AG04449 (cell line): ENCODE results near the gene RICTOR.

Experiments
- CTCF ChIA-PET: fragments of 350-600 bp; formaldehyde crosslinking; extraction: SDS; loops from one replicate; lab custom pipeline; 2021; ENCODE audit warnings: antibody characterized with exemption; lab: Yijun Ruan, JAX
- POLR2A ChIA-PET: fragments of 400-600, 350-600 bp; formaldehyde crosslinking; extraction: SDS; loops from one replicate; lab custom pipeline; 2020; ENCODE audit warnings: antibody characterized with exemption, inconsistent platforms; lab: Yijun Ruan, JAX
- DNase-seq: peaks from one replicate; pipeline ENCODE4 v3.0.0-alpha.2; 2010; ENCODE audit warnings: low read depth, low spot score
- H3K4me3 ChIP-seq: 2 replicates; pipeline ENCODE4 v1.5.1; 2011; ENCODE audit warnings: low read depth, mild to moderate bottlenecking, control low read depth, low read length
- CTCF ChIP-seq: IDR thresholded peaks from one replicate; pipeline ENCODE4 v1.5.1; 2011; ENCODE audit warnings: mild to moderate bottlenecking, moderate library complexity, low read length, control low read depth, inconsistent platforms; ENCODE audit not compliant: insufficient read depth; ENCODE audit errors: missing control alignments

Gene RICTOR

GRCh38 chr5:39113354-39113953 is 39.3 kb upstream of the RICTOR start:
- ChIA-PET CTCF (no interaction called here), POLR2A (no interaction called here)
- H3K4me3 ChIP-seq, result no peak overlapping the region
- no peak for DNase-seq
- TF ChIP-seq CTCF, result no peak

GRCh38 chr5:39109606-39110005 is 35.4 kb upstream of the RICTOR start:
- ChIA-PET CTCF (interaction anchor here (2.0 kb wide), 1 partner anchor 29 kb away, joined by 4 read pairs; no protein-coding TSS in a partner anchor), POLR2A (no interaction called here)
- no peak for TF ChIP-seq CTCF

GRCh38 chr5:39108987-39109386 is 34.8 kb upstream of the RICTOR start:
- TF ChIP-seq CTCF, result no peak
- ChIA-PET POLR2A (no interaction called here), CTCF (interaction anchor here (1.4 to 1.8 kb wide), 2 partner anchors 8 to 13 kb away, joined by 3 to 5 read pairs; no protein-coding TSS in a partner anchor)

More at GRCh38 chr5:39109606-39110005, 35.4 kb upstream of the RICTOR start:
- H3K4me3 ChIP-seq, result no peak overlapping the region
- DNase-seq, result no peak

GRCh38 chr5:39107350-39107749 is 33.2 kb upstream of the RICTOR start:
- DNase-seq, result no peak
- POLR2A ChIA-PET, result no interaction called here
- H3K4me3 ChIP-seq, result no peak overlapping the region
- CTCF ChIA-PET, result interaction anchor here (1.4 to 1.8 kb wide), 2 partner anchors 9 to 14 kb away, joined by 3 to 5 read pairs; no protein-coding TSS in a partner anchor
- TF ChIP-seq CTCF, result no peak

More at GRCh38 chr5:39108987-39109386, 34.8 kb upstream of the RICTOR start:
- no peak for DNase-seq
- no peak overlapping the region for H3K4me3 ChIP-seq

- no peak overlapping the region for H3K4me3 ChIP-seq
- CTCF ChIA-PET, result no interaction called here
- POLR2A ChIA-PET, result no interaction called here
- no peak for DNase-seq
- TF ChIP-seq CTCF, result no peak
Observed at GRCh38 chr5:39106322-39106721, 32.1 kb upstream of the RICTOR start.

- ChIA-PET CTCF (interaction anchor here (0.7 to 3.5 kb wide), 3 partner anchors 24 to 179 kb away, joined by 4 to 15 read pairs (median 12); no protein-coding TSS in a partner anchor), POLR2A (interaction anchor here (1.2 kb wide), 1 partner anchor 11 kb away, joined by 5 read pairs; no protein-coding TSS in a partner anchor)
- H3K4me3 ChIP-seq, result no peak overlapping the region
- DNase-seq, result no peak
- TF ChIP-seq CTCF, result no peak
Observed at GRCh38 chr5:39104221-39104620, 30.0 kb upstream of the RICTOR start.
